GM21381 (cell line): Measurements from ENCODE around the gene PODXL.
"Not testable (repeated sequence)": the region's sequence is repeated elsewhere in the genome, so short reads cannot be mapped to it uniquely, and the experiment has no call there.

Source experiments
- ATAC-seq: cut with Tn5 transposase; IDR thresholded peaks from one replicate; pipeline ENCODE4 v1.9.1; 2021; ENCODE audit warnings: mild to moderate bottlenecking, moderate library complexity; ENCODE audit not compliant: unreplicated experiment

PODXL gene

GRCh38 chr7:131497454-131497853 lies 59.0 kb downstream of the PODXL start:
- ATAC-seq: no peak

GRCh38 chr7:131495669-131496498 lies 60.5 kb downstream of the PODXL start:
- no peak for ATAC-seq

- ATAC-seq: no peak
Measured at GRCh38 chr7:131494182-131494581, 62.2 kb downstream of the PODXL start.

- no peak for ATAC-seq
Measured at GRCh38 chr7:131493581-131493980, 62.8 kb downstream of the PODXL start.

GRCh38 chr7:131493081-131493480 lies 63.3 kb downstream of the PODXL start:
- ATAC-seq: no peak

GRCh38 chr7:131489881-131490280 lies 66.5 kb downstream of the PODXL start:
- ATAC-seq: no peak

GRCh38 chr7:131489196-131489595 lies 67.2 kb downstream of the PODXL start:
- ATAC-seq: no peak

- no peak for ATAC-seq
Measured at GRCh38 chr7:131488361-131488760, 68.1 kb downstream of the PODXL start.

- ATAC-seq: no peak
Measured at GRCh38 chr7:131487217-131487616, 69.2 kb downstream of the PODXL start.

- ATAC-seq: no peak
Measured at GRCh38 chr7:131486346-131486745, 70.1 kb downstream of the PODXL start.

- no peak for ATAC-seq
Measured at GRCh38 chr7:131483586-131483985, 72.8 kb downstream of the PODXL start.

GRCh38 chr7:131482800-131483199 lies 73.6 kb downstream of the PODXL start:
- no peak for ATAC-seq

- ATAC-seq: no peak
Measured at GRCh38 chr7:131480384-131481315, 75.8 kb downstream of the PODXL start.

GRCh38 chr7:131476740-131477139 lies 79.7 kb downstream of the PODXL start:
- no peak for ATAC-seq

- no peak for ATAC-seq
Measured at GRCh38 chr7:131471250-131472004, 85.0 kb downstream of the PODXL start.

GRCh38 chr7:131467788-131468187 lies 88.6 kb downstream of the PODXL start:
- no peak for ATAC-seq

- ATAC-seq: no peak
Measured at GRCh38 chr7:131466735-131467365, 89.6 kb downstream of the PODXL start.

- not testable (repeated sequence) for ATAC-seq
Measured at GRCh38 chr7:131462715-131463114, 93.7 kb downstream of the PODXL start.

GRCh38 chr7:131462059-131462458 lies 94.4 kb downstream of the PODXL start:
- ATAC-seq: no peak

GRCh38 chr7:131459256-131459655 lies 97.2 kb downstream of the PODXL start:
- no peak for ATAC-seq

- no peak for ATAC-seq
Measured at GRCh38 chr7:131456338-131456737, 100.1 kb downstream of the PODXL start.
